HuH-7.5 (cell line): ENCODE data around the gene XIST.
"Not testable (repeated sequence)": the region's sequence is repeated elsewhere in the genome, so short reads cannot be mapped to it uniquely, and the experiment has no call there.

Source experiments
- DNase-seq: peaks from one replicate; pipeline ENCODE4 v3.0.0; 2011; ENCODE audit warnings: low spot score

Gene XIST

DNA sequence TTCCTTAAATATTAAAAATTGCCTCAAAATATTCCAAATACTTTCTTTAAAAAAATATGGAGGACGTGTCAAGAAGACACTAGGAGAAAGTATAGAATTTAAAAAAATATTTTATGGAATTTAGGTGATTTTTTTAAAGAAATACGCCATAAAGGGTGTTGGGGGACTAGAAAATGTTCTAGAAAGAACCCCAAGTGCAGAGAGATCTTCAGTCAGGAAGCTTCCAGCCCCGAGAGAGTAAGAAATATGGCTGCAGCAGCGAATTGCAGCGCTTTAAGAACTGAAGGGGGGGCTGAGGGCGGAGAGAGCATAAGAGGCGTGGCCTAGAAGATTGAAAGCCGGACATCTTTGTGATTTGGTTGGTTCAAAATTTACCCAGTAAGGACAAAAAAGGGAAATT is at the start of gene XIST:
Gene XIST (minus strand): TSS at position 248 of the 400 bp plus-strand sequence.
- DNase-seq, result peak; percentile 35

DNA sequence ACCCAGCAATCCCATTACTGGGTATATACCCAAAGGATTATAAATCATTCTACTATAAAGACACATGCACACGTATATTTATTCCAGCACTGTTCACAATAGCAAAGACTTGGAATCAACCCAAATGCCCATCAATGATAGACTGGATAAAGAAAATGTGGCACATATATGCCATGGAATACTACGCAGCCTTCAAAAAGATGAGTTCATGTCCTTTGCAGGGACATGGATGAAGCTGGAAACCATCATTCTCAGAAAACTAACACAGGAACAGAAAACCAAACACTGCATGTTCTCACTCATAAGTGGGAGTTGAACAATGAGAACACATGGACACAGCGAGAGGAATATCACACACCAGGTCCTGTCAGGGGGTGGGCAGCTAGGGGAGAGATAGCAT is 45.8 kb upstream of the XIST start:
- not testable (repeated sequence) for DNase-seq

- not testable (repeated sequence) for DNase-seq
These were observed 40.1 kb upstream of the XIST start for GRCh38 chrX:73892515-73893090.

- DNase-seq, result not testable (repeated sequence)
These were observed 29.7 kb upstream of the XIST start for GRCh38 chrX:73882260-73882659.

DNA sequence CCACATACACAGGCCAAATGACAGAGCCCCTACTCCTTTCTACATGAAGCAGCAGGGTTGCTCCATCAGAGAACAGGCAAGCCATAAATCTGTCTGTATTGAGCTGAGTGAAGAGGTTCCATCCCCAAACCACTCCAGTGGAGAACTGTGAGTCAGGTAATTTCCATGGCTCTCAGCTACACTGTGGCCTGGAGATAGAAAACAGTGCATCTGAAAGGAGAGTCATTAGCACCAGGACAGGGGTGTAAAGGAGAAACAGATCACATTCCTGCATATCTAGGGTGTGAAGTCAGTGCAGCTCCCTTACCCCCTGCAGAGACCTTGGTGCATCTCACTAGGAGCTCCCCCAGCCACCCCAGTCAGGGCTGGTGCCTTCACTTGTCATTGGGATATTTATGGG is 25.2 kb upstream of the XIST start:
- DNase-seq, result no peak

DNA sequence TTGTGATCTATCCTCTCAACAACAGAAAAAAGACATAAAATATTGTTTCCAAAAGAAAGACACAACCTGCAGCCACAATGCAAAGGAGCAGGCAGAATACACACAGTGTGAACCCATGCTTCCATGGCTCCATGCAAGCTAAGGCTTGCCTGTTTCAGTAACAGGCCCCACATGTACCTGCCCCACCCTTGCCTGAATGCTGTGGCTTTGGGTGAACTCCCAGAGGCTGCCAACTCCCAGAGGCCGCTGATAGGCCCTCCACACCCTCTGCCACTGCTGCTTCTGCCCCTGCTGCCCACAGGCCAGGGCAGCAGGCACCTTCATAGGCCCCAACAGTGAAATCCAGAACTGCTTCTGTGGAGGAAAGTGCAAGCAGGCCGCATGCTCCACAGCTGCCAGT is 24.4 kb upstream of the XIST start:
- DNase-seq, result no peak

DNA sequence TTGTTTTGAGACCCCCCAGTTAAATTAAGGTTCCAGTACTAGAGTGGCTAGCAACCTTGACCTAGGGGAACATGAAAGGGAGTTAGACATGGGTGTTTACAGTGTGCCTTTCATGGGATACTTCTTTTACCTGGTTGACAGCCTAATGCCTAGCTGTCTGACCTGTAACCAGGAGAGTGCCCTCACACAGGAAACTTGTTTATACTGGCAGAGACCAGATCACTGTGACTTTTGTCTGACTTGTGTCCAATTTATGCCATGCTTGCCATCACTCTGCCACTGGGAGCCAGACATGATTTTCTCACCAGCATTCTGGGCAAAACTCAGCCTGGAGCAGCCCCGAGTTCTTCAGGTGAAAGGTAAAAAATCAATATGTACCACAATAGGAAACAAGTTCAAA is 16.4 kb upstream of the XIST start:
- no peak for DNase-seq

GRCh38 chrX:73867144-73867543 is 14.6 kb upstream of the XIST start:
- DNase-seq, result no peak

GRCh38 chrX:73863852-73864251 is 11.3 kb upstream of the XIST start:
- no peak for DNase-seq

- no peak for DNase-seq
These were observed 10.8 kb upstream of the XIST start for GRCh38 chrX:73863268-73863667.

DNA sequence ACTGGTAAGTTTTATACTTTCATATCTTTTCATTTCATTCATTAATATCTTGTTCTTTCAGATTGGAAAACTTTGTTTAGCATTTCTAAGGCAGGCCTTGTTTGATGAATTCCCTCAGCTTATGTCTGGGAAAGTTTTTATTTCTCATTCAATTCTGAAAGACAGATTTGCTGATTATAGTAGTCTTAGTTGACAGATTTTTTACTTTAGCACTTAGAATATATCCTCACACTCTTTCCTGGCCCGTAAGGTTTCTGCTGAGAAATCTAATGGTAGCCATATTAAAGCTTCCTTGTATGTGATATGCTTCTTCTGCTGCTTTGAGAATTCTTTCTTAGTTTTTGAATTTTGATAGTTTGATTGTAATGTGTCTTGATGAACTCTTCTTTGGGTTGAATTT is 7.1 kb upstream of the XIST start:
- no peak for DNase-seq

- no peak for DNase-seq
These were observed 3.0 kb upstream of the XIST start for GRCh38 chrX:73855546-73855945.

- DNase-seq, result no peak
These were observed 492 bp downstream of the XIST start for GRCh38 chrX:73852022-73852421.

DNA sequence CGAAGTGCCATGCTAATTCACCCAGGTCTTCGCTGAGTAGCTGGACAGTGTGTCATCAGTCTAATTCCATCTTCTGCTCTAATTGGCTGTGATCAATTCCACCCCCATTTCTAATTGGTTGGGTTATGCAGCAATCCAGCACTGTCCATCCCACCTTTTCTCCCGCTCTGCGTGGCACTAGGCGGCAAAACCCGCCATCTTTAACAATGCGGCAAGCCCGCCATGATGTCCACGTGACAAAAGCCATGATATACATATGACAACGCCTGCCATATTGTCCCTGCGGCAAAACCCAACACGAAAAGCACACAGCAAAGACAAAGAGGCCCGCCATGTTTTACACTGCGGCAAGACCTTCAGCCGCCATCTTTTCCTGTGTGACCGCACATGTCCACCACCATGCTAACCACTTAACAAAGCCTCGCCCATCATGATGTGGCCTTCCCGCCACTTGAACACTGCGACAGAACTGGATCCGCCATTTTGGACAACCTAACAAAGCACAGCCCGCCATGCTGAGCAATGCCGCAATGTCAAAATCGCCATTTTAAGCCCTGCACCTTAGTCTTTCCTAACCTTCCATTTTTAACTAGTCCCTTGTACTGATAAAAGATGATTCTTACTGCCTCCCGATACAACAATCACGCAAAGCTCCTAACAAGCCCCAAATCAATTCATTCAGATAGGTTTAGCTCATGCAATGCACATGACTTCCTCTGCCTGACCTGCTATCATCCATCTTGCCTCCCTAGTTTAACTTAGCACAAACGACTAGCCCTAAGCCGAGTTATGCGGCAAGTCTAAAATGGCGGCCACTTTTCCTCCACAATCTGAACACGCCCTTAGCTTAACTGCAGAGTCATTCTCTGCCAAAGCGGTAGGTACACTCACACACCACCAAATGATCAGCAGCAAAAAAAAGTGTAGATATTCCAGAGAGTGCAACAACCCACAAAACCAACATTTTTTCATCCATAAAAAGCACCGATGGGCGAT is 1.2 kb downstream of the XIST start:
- DNase-seq, result peak; percentile 59

- DNase-seq, result peak; percentile 21
These were observed 2.1 kb downstream of the XIST start for GRCh38 chrX:73850124-73851013.

DNA sequence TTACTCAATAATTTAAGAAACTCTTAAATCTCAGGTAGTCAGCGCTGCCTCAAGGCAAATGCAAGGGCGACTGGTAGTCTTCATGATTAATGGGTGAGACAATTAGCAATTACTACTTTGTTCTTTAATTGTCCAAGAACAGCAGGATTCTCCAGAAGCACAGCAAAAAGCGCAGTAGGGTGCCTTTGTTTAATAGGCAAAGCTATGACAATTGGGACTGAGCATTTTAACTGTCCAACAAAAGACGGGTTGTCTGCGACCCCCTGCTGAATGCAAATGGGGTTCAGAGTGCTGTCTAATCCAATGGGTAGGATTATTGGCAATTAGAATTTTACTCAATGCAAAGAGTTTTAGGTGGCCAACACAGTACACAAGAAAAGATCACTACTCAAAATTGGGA is 3.4 kb downstream of the XIST start:
- no peak for DNase-seq

- no peak for DNase-seq
These were observed 4.5 kb downstream of the XIST start for GRCh38 chrX:73847991-73848390.

- DNase-seq, result no peak
These were observed 5.4 kb downstream of the XIST start for GRCh38 chrX:73847100-73847499.

- no peak for DNase-seq
These were observed 9.8 kb downstream of the XIST start for GRCh38 chrX:73842541-73843234.

- no peak for DNase-seq
These were observed 11.2 kb downstream of the XIST start for GRCh38 chrX:73841337-73841736.

DNA sequence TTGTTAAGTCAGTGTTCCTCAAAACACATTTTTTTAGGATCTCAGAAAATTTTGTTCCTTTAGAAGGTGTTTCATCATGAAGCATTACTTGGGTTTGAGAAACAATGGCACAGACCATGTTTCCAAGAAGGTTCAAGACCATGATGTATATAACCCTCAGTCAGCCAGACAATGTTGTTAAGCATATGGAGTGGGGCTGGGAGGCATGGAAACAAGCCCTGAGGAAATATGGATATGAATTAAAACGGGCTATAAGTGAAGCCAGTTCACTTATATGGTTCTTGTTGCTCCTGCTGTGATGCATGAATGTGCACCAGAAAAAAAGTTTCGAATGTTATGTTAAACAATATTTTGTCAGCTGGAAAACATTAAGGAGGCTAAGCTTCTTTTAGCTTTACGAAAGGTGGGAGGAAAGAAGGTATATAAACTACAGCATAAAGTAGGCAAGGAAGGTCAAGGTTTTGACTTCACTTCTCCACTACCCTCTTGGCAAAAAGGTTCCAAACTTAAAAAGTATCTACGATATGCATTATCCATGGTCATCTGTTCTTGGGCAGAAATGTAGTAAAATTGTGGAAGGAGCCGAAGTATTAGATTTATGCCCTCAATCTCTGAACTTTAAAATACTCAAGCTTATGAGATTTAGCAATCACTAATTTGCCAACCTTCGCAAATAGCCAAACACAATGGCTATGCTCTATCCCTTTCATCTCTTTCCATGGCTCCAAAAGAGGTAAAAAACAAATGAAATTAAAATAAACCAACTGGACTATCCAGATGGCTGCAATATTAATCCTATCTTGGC is 12.2 kb downstream of the XIST start:
- DNase-seq, result no peak
